Measurements from ENCODE around the gene PTP4A2. TPM values are rescaled to one million over a fixed set of nuclear protein-coding genes. Genes with fewer than 3 reads are reported as not detected.
A peak's percentile ranks its signal among the peaks of the same experiment; 100 is the strongest.

The PTP4A2 gene
- total and polyA plus RNA-seq, 12 donors, result 51.8 to 371 (median 177) TPM

DNA sequence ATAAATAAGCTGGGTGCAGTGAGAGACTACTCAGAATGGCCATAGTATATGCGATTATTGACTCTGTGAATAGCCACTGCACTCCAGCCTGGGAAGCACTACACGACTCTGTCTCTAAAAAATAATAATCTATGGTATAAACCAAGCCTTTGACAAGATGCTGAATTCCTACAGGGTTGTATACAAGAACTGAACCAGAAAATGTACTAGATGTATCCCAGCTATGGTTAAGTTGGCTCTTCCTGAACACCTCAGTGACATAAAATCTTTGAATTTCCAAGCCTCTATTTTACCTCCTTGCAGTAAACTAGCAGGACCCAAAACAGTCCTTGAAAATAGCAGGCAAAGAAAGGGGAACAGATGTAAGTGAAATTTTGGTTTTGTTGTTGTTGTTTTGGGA, 32.5 kb downstream of the PTP4A2 start:
- Histone ChIP-seq H3K27me3 (no peaks in the 10 kb centered on the region), H3K27ac (no peak overlapping the region), H3K4me1 (replicated peaks in 1 of 2) (peaks cover 0 to 13% of the 10 kb centered on the region in 2 donors), H3K9me3 (replicated peaks in 1 of 3) (no peaks in the 10 kb centered on the region), H3K4me3 (no peak overlapping the region), H3K36me3 (replicated peaks in 1 of 2) (peaks cover 0 to 42% of the 10 kb centered on the region in 2 donors)
- intact Hi-C loops (cut with DNase I), result no loop called here
- DNase-seq, result no peak
- TF ChIP-seq, protein P1, sequence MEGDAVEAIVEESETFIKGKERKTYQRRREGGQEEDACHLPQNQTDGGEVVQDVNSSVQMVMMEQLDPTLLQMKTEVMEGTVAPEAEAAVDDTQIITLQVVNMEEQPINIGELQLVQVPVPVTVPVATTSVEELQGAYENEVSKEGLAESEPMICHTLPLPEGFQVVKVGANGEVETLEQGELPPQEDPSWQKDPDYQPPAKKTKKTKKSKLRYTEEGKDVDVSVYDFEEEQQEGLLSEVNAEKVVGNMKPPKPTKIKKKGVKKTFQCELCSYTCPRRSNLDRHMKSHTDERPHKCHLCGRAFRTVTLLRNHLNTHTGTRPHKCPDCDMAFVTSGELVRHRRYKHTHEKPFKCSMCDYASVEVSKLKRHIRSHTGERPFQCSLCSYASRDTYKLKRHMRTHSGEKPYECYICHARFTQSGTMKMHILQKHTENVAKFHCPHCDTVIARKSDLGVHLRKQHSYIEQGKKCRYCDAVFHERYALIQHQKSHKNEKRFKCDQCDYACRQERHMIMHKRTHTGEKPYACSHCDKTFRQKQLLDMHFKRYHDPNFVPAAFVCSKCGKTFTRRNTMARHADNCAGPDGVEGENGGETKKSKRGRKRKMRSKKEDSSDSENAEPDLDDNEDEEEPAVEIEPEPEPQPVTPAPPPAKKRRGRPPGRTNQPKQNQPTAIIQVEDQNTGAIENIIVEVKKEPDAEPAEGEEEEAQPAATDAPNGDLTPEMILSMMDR (IDR thresholded peaks at IDR 0.05), result no peak
- TF ChIP-seq POLR2A (IDR thresholded peaks at IDR 0.05), result no peak
- WGBS, 4 donors, result 91 to 97% (median 94%) methylated on average over 2 of the region's 2 CpGs

DNA sequence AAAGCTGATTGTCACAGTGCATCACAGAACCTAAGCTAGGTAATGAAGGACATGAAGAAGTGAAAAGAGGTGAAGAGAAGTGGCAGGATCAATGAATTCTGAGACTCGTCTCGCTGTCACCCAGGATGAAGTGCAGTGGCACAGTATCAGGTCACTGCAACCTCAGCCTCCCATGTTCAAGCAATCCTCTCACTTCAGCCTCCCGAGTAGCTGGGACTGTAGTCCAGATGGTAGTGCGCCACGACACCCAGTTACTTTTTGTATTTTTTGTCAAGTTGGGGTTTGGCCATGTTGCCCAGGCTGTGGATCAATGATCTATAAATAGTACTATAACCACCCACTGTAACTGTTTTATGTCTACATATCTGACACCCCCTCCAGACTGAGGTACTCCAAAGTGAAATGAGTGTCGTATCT, 33.1 kb downstream of the PTP4A2 start:
- Histone ChIP-seq H3K4me1 (replicated peaks in 1 of 2) (peaks cover 0 to 10% of the 10 kb centered on the region in 2 donors), H3K4me3 (no peak overlapping the region), H3K36me3 (replicated peaks in 1 of 2) (peaks cover 0 to 38% of the 10 kb centered on the region in 2 donors), H3K9me3 (replicated peaks in 1 of 3) (no peaks in the 10 kb centered on the region), H3K27ac (no peak overlapping the region), H3K27me3 (no peaks in the 10 kb centered on the region)
- no peak for DNase-seq
- no peak for TF ChIP-seq POLR2A (IDR thresholded peaks at IDR 0.05)
- TF ChIP-seq, protein P1 (IDR thresholded peaks at IDR 0.05), result no peak
- intact Hi-C loops (cut with DNase I), result no loop called here
- WGBS, 4 donors, result 95 to 98% (median 96%) methylated on average over 6 of the region's 6 CpGs

DNA sequence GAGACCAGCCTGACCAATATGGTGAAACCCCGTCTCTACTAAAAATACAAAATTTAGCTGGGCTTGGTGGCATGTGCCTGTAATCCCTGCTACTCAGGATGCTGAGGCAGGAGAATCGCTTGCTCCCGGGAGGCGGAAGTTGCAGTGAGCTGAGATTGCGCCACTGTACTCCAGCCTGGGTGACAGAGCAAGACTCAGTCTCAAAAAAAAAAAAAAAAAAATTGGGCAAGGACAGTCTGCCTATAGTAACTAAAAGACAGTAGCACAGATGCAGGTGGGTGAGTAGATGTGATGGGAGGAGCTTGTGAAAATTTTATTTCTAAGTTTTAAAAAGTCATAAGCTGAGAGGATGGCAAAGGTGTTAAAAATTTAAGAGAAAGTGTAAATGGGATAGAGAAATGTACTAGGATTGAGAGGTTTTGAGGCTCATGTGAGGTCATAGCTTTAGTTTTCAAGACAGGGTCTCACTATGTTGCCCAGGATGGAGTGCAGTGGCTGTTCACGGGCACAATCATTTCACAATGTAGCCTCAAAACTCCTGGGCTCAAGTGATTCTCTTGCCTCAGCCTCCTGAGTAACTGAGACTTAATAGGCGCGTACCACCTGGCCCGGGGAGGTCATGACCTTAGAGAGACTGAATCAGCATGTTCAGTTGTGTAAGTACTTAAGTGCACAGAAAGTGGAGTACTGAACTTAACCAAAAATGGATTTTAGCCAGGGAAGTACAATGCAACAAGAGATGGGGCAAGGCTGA, 33.7 kb downstream of the PTP4A2 start:
- TF ChIP-seq, protein P1 (IDR thresholded peaks at IDR 0.05), result no peak
- TF ChIP-seq POLR2A (IDR thresholded peaks at IDR 0.05), result no peak
- no peak overlapping the region for H3K4me3 ChIP-seq
- DNase-seq, result peak in 5 of 7 donors; percentile 42 to 79 (median 54)
- no peaks in the 10 kb centered on the region for H3K9me3 ChIP-seq (replicated peaks in 1 of 3)
- 66 to 79% (median 73%) methylated on average over 9 of the region's 9 CpGs for WGBS, 4 donors
- no peaks in the 10 kb centered on the region for H3K27me3 ChIP-seq
- intact Hi-C loops (cut with DNase I), result no loop called here
- H3K36me3 ChIP-seq (replicated peaks in 1 of 2), result peaks cover 0 to 32% of the 10 kb centered on the region in 2 donors
- H3K4me1 ChIP-seq (replicated peaks in 1 of 2), result peaks cover 0 to 10% of the 10 kb centered on the region in 2 donors
- H3K27ac ChIP-seq, result peak overlapping the region in 1 of 5 donors; percentile 38

DNA sequence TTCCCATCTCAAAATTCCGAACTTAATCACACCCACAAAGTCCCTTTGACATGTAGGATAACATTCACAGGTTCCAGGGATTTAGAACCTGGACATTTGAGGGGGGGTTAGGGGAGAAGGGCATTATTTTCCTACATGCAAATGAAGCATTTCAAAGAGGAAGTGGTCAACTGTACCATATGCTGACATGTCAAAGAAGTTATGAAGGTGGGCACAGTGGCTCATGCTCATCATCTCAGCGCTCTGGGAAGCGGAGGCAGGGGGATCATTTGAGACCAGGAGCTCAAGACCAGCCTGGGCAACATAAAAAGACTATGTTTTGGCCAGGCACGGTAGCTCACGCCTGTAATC, 35.7 kb downstream of the PTP4A2 start:
- Histone ChIP-seq H3K4me3 (no peak overlapping the region), H3K4me1 (replicated peaks in 1 of 2) (peaks cover 0 to 10% of the 10 kb centered on the region in 2 donors), H3K27me3 (no peaks in the 10 kb centered on the region), H3K27ac (no peak overlapping the region), H3K36me3 (replicated peaks in 1 of 2) (peaks cover 0 to 14% of the 10 kb centered on the region in 2 donors), H3K9me3 (replicated peaks in 1 of 3) (no peaks in the 10 kb centered on the region)
- TF ChIP-seq POLR2A (IDR thresholded peaks at IDR 0.05), result no peak
- TF ChIP-seq, protein P1 (IDR thresholded peaks at IDR 0.05), result no peak
- no peak for DNase-seq
- intact Hi-C loops (cut with DNase I), result no loop called here
- WGBS, 4 donors, result 94 to 99% (median 96%) methylated on average over 5 of the region's 5 CpGs

Data from adrenal gland (tissue), 12 donors.